Mesothelial cell of epicardium (in vitro differentiated cells): ENCODE results near the gene DYNC2LI1. TPM values are rescaled to one million over a fixed set of nuclear protein-coding genes. Genes with fewer than 3 reads are reported as not detected.

Experiments
- DNase-seq, 2 experiments: peaks; one replicate each; pipeline ENCODE4 v3.0.0; 2021; ENCODE audit warnings: low spot score in 2 of 2; ENCODE audit not compliant: unreplicated experiment in 2 of 2
- H3K27ac Mint-ChIP-seq: 2 replicates; pipeline ENCODE4 v1.8.0; 2021; ENCODE audit warnings: mixed read lengths
- H3K27me3 Mint-ChIP-seq: 2 replicates; pipeline ENCODE4 v1.8.0; 2021; ENCODE audit warnings: low read depth, mixed read lengths
- H3K36me3 Mint-ChIP-seq: 2 replicates; pipeline ENCODE4 v1.8.0; 2021; ENCODE audit warnings: mixed read lengths
- H3K4me1 Mint-ChIP-seq: 2 replicates; pipeline ENCODE4 v1.8.0; 2021; ENCODE audit warnings: mixed read lengths
- H3K4me3 Mint-ChIP-seq: 2 replicates; pipeline ENCODE4 v1.8.0; 2021; ENCODE audit warnings: mild to moderate bottlenecking, moderate library complexity, mixed read lengths
- H3K9me3 Mint-ChIP-seq: 2 replicates; pipeline ENCODE4 v1.8.0; 2021; ENCODE audit warnings: mixed read lengths
- total RNA-seq: library from RNA; stranded (reverse); gene quantifications from 3 replicates; pipeline ENCODE4 v1.2.1, GENCODE V29; 2021
- TF ChIP-seq, protein P1 (sequence below): fragments of 200-600 bp; sonication (generic); IDR thresholded peaks from one replicate; pipeline ENCODE4 v1.5.0; 2021; ENCODE audit warnings: antibody characterized with exemption; ENCODE audit not compliant: unreplicated experiment

The DYNC2LI1 gene
- total RNA-seq, 1 donor from 2014 or later: 30.7 TPM

GRCh38 chr2:43837831-43838559, 64.2 kb downstream of the DYNC2LI1 start:
- Mint-ChIP-seq H3K27ac (no peak overlapping the region), H3K4me3 (no peak overlapping the region), H3K36me3 (no peaks in the 10 kb centered on the region), H3K27me3 (no peaks in the 10 kb centered on the region), H3K9me3 (no peaks in the 10 kb centered on the region), H3K4me1 (no peaks in the 10 kb centered on the region)
- TF ChIP-seq, protein P1, sequence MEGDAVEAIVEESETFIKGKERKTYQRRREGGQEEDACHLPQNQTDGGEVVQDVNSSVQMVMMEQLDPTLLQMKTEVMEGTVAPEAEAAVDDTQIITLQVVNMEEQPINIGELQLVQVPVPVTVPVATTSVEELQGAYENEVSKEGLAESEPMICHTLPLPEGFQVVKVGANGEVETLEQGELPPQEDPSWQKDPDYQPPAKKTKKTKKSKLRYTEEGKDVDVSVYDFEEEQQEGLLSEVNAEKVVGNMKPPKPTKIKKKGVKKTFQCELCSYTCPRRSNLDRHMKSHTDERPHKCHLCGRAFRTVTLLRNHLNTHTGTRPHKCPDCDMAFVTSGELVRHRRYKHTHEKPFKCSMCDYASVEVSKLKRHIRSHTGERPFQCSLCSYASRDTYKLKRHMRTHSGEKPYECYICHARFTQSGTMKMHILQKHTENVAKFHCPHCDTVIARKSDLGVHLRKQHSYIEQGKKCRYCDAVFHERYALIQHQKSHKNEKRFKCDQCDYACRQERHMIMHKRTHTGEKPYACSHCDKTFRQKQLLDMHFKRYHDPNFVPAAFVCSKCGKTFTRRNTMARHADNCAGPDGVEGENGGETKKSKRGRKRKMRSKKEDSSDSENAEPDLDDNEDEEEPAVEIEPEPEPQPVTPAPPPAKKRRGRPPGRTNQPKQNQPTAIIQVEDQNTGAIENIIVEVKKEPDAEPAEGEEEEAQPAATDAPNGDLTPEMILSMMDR: no peak
- no peak for DNase-seq

GRCh38 chr2:43838560-43839267, 64.9 kb downstream of the DYNC2LI1 start, which contains the start of the genes ABCG5 and ABCG8:
Gene ABCG5 (minus strand): TSS chr2:43838839. CDS start chr2:43838679, 160 bp downstream.
Gene ABCG8 (plus strand): TSS chr2:43838971. CDS start chr2:43839054, 83 bp downstream.
- Mint-ChIP-seq H3K36me3 (no peaks in the 10 kb centered on the region), H3K4me3 (no peak within 1 kb of the TSS), H3K4me1 (no peaks in the 10 kb centered on the region), H3K9me3 (no peaks in the 10 kb centered on the region), H3K27me3 (no peaks in the 10 kb centered on the region), H3K27ac (no peak within 1 kb of the TSS)
- TF ChIP-seq, protein P1: no peak
- no peak for DNase-seq

GRCh38 chr2:43839776-43840564, 66.1 kb downstream of the DYNC2LI1 start:
- no peak overlapping the region for H3K4me3 Mint-ChIP-seq
- H3K4me1 Mint-ChIP-seq: no peaks in the 10 kb centered on the region
- no peak for DNase-seq
- H3K27ac Mint-ChIP-seq: no peak overlapping the region
- H3K36me3 Mint-ChIP-seq: no peaks in the 10 kb centered on the region
- H3K27me3 Mint-ChIP-seq: peaks cover 2% of the 10 kb centered on the region
- TF ChIP-seq, protein P1: no peak
- H3K9me3 Mint-ChIP-seq: no peaks in the 10 kb centered on the region

- H3K36me3 Mint-ChIP-seq: no peaks in the 10 kb centered on the region
- no peak overlapping the region for H3K4me3 Mint-ChIP-seq
- no peaks in the 10 kb centered on the region for H3K4me1 Mint-ChIP-seq
- TF ChIP-seq, protein P1: no peak
- peaks cover 2% of the 10 kb centered on the region for H3K27me3 Mint-ChIP-seq
- H3K27ac Mint-ChIP-seq: no peak overlapping the region
- H3K9me3 Mint-ChIP-seq: no peaks in the 10 kb centered on the region
- DNase-seq: no peak
These were observed 67.1 kb downstream of the DYNC2LI1 start for GRCh38 chr2:43840965-43841364.

DNA sequence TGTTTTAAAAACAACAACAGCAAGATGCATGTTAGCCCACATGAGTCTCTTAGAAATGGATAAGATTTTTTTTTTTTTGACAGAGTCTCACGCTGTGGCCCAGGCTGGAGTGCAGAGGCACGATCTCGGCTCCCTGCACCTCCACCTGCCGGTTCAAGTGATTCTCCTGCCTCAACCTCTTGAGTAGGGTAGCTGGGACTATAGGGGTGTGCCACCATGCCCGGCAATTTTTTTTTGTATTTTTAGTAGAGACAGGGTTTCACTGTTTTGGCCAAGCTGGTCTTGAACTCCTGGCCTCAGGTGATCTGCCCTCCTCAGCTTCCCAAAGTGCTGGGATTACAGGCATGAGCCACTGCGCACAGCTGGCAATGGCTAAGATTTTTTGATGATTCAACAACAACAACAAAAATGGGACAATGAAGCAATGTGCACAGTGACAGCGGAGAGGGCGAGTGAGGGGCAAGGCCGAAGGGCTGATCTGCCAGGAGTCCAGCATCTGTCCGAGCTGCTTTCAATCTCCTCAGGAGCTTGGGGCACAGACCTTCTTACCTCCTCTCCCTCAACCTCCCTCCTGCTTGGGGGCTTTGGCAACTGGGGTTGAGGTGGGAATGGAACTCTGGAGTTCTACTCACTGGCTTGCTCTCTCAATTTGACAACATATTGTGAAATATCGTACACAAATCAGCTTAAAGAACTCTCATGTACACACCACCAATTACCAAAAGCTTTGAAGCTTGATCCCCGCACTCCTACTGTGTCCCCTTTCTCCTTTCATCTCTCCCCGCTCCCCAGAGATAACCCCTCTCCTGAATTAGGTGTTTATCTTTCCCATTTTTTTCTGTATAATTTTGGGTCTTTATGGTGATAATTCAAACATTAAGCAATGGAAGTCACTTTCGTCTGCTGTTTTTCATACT, 68.4 kb downstream of the DYNC2LI1 start:
- Mint-ChIP-seq H3K9me3 (no peaks in the 10 kb centered on the region), H3K27ac (no peak overlapping the region), H3K36me3 (no peaks in the 10 kb centered on the region), H3K4me3 (no peak overlapping the region), H3K27me3 (peaks cover 8% of the 10 kb centered on the region), H3K4me1 (no peaks in the 10 kb centered on the region)
- TF ChIP-seq, protein P1: no peak
- DNase-seq: no peak
